Activated T-cell treated with anti-CD3 and anti-CD28 coated beads, Interleukin-2, amount 50 U/mL, for 72 hours (primary cell): ENCODE data around the gene ZNF598. TPM values are rescaled to one million over a fixed set of nuclear protein-coding genes. Genes with fewer than 3 reads are reported as not detected.
A peak's percentile ranks its signal among the peaks of the same experiment; 100 is the strongest.

Experiments
- ATAC-seq, 2 donors: fragments of 150-1000 bp; cut with Tn5 transposase; replicated peaks in 1 of 2; 2 replicates each; pipeline ENCODE4 v1.10.0; 2021; ENCODE audit warnings: moderate library complexity in 2 of 2, mild to moderate bottlenecking in 1 of 2
- DNase-seq, 2 donors: peaks; one replicate each; pipeline ENCODE4 v3.0.0; 2021 to 2022; ENCODE audit warnings: mixed read lengths in 1 of 2
- H3K27ac Mint-ChIP-seq: one replicate; pipeline ENCODE4 v1.8.0; 2022; ENCODE audit warnings: mild to moderate bottlenecking, moderate library complexity, mixed read lengths
- H3K27me3 Mint-ChIP-seq: one replicate; pipeline ENCODE4 v1.8.0; 2022; ENCODE audit warnings: low read depth, mixed read lengths
- H3K36me3 Mint-ChIP-seq, 2 donors: one replicate each; pipeline ENCODE4 v1.8.0; 2022; ENCODE audit warnings: mixed read lengths in 2 of 2, mild to moderate bottlenecking in 1 of 2; ENCODE audit not compliant: insufficient read depth in 2 of 2
- H3K4me1 Mint-ChIP-seq: one replicate; pipeline ENCODE4 v1.8.0; 2022; ENCODE audit warnings: low read depth, mixed read lengths
- H3K4me3 Mint-ChIP-seq, 2 donors: one replicate each; pipeline ENCODE4 v1.8.0; 2022; ENCODE audit warnings: mild to moderate bottlenecking in 2 of 2, mixed read lengths in 2 of 2, moderate library complexity in 2 of 2
- H3K9me3 Mint-ChIP-seq, 2 donors: one replicate each; pipeline ENCODE4 v1.8.0; 2022; ENCODE audit warnings: mixed read lengths in 2 of 2
- total RNA-seq, 2 donors: library from RNA; stranded (reverse); gene quantifications; one replicate each; pipeline ENCODE4 v1.2.3, GENCODE V29; 2022

ZNF598 gene
- total RNA-seq, 2 donors from 2014 or later: 87.1 to 110 TPM

DNA sequence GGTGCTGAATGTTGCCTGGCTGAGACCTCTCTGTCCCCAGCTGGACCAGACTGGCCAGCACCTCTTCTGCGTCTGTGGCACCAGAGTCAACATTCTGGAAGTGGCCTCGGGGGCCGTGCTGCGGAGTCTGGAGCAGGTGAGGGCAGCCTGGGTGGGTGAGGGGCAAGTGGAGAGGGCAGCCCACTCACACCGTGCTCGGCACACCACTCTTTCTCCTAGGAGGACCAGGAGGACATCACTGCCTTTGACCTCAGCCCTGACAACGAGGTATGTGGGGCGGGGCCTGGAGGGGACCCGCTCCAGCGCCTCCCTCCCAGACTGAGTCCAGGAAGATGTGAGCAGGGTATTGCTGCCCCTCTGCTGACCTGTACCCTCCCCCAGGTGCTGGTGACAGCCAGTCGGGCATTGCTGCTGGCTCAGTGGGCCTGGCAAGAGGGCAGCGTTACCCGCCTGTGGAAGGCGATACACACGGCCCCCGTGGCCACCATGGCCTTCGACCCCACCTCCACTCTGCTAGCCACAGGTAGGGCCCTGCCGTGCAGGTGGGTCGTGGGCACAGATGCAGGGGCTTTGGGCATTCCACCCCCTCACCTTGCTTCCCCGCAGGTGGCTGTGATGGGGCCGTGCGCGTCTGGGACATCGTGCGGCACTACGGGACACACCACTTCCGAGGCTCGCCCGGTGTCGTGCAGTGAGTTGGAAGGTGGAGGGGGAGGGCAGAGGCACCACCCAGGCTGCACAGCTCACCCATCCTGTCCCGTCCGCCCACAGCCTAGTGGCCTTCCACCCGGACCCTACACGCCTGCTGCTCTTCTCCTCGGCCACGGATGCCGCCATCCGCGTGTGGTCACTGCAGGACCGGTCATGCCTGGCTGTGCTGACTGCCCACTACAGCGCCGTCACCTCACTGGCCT, 35.2 kb downstream of the ZNF598 start:
- H3K4me1 Mint-ChIP-seq: peaks cover 33% of the 10 kb centered on the region
- DNase-seq (no peak), ATAC-seq (no peak)
- H3K9me3 Mint-ChIP-seq: no peaks in the 10 kb centered on the region
- H3K4me3 Mint-ChIP-seq: peak overlapping the region in 1 of 2 donors; percentile 8
- peaks cover 4 to 6% of the 10 kb centered on the region in 2 donors for H3K36me3 Mint-ChIP-seq
- H3K27me3 Mint-ChIP-seq: no peaks in the 10 kb centered on the region
- no peak overlapping the region for H3K27ac Mint-ChIP-seq

GRCh38 chr16:1973461-1974156, 36.0 kb downstream of the ZNF598 start:
- Mint-ChIP-seq H3K9me3 (no peaks in the 10 kb centered on the region), H3K4me1 (peaks cover 33% of the 10 kb centered on the region), H3K27ac (no peak overlapping the region), H3K27me3 (no peaks in the 10 kb centered on the region), H3K4me3 (peak overlapping the region; percentile 94 to 98), H3K36me3 (peaks cover 4 to 6% of the 10 kb centered on the region in 2 donors)
- no peak for DNase-seq
- no peak for ATAC-seq

DNA sequence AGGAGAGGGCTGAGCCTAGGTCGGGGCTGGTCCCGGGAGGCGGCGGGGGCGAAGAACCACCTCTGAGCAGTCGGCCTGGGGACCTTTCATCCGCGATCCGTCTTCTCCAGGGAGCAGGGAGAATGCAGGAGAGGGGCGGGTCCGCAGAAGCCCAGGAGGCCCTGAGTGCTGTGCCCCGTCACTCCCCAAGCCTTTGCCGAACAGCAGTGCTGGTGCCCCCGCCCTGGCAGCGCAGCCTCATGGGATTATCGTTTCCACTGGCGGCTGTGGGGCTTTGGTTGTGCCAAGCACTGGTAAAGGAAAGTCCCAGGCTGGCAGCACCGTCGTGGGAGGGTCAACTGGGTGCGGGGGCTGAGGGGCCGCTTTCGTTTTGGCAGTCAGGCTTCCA, 37.1 kb downstream of the ZNF598 start:
- Mint-ChIP-seq H3K36me3 (peaks cover 2 to 6% of the 10 kb centered on the region in 2 donors), H3K27ac (peak overlapping the region; percentile 48), H3K4me3 (peak overlapping the region; percentile 94 to 98), H3K27me3 (no peaks in the 10 kb centered on the region), H3K9me3 (no peaks in the 10 kb centered on the region), H3K4me1 (peaks cover 35% of the 10 kb centered on the region)
- DNase-seq (no peak), ATAC-seq (peak in 1 of 2 donors; percentile 1)

- Mint-ChIP-seq H3K36me3 (peaks cover 2 to 6% of the 10 kb centered on the region in 2 donors), H3K27me3 (no peaks in the 10 kb centered on the region), H3K4me1 (peaks cover 39% of the 10 kb centered on the region), H3K4me3 (peak within 1 kb of the TSS; percentile 94 to 98), H3K27ac (peak within 1 kb of the TSS; percentile 97), H3K9me3 (no peaks in the 10 kb centered on the region)
- ATAC-seq (peak; percentile 96 to 97), DNase-seq (peak; percentile 97 to 98)
These were observed 37.7 kb downstream of the ZNF598 start, which contains the start of gene TBL3 for GRCh38 chr16:1971796-1972489. TBL3 (plus strand) TSS chr16:1972053; CDS start chr16:1972165, 112 bp downstream.

DNA sequence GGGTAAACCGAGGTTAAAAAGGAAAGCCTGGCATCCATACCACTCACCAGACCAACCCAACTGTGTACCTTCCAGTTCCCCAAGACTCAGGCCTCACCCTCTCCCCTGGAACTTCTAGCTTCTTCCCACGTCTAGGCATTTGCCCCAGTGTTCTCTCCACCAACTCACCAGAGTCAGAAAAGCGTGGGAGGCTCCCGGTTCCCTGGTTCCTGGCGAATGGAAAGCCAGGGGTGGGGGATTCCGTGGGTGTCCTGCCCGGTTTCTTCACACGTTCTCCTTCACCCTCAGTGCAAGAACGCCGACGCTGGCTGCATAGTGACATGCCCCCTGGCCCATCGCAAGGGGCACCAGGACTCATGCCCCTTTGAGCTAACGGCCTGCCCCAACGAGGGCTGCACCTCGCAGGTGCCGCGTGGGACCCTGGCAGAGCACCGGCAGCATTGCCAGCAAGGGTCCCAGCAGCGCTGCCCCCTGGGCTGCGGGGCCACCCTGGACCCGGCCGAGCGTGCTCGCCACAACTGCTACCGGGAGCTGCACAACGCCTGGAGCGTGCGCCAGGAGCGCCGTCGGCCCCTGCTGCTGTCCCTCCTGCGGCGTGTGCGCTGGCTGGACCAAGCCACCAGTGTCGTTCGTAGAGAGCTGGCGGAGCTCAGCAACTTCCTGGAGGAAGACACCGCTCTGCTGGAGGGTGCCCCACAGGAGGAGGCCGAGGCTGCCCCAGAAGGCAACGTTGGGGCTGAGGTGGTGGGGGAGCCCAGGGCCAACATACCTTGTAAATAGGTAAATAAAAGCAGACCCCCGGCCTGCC, 41.3 kb downstream of the ZNF598 start:
- Mint-ChIP-seq H3K4me3 (no peak overlapping the region), H3K4me1 (peaks cover 43% of the 10 kb centered on the region)

GRCh38 chr16:1966460-1966859, 43.2 kb downstream of the ZNF598 start, which contains the start of gene RNF151:
RNF151 (plus strand) TSS chr16:1966856; CDS start chr16:1966882, 26 bp downstream.
- Mint-ChIP-seq H3K27me3 (no peaks in the 10 kb centered on the region), H3K4me3 (peak within 1 kb of the TSS; percentile 91 to 97), H3K27ac (peak within 1 kb of the TSS; percentile 96), H3K9me3 (no peaks in the 10 kb centered on the region), H3K4me1 (peaks cover 46% of the 10 kb centered on the region), H3K36me3 (peaks cover 14 to 26% of the 10 kb centered on the region in 2 donors)
- DNase-seq (no peak), ATAC-seq (no peak)

More for the DNA sequence above, 41.3 kb downstream of the ZNF598 start:
- Mint-ChIP-seq H3K36me3 (peaks cover 12 to 15% of the 10 kb centered on the region in 2 donors), H3K9me3 (no peaks in the 10 kb centered on the region), H3K27ac (no peak overlapping the region), H3K27me3 (no peaks in the 10 kb centered on the region)
- no peak for ATAC-seq
- no peak for DNase-seq

DNA sequence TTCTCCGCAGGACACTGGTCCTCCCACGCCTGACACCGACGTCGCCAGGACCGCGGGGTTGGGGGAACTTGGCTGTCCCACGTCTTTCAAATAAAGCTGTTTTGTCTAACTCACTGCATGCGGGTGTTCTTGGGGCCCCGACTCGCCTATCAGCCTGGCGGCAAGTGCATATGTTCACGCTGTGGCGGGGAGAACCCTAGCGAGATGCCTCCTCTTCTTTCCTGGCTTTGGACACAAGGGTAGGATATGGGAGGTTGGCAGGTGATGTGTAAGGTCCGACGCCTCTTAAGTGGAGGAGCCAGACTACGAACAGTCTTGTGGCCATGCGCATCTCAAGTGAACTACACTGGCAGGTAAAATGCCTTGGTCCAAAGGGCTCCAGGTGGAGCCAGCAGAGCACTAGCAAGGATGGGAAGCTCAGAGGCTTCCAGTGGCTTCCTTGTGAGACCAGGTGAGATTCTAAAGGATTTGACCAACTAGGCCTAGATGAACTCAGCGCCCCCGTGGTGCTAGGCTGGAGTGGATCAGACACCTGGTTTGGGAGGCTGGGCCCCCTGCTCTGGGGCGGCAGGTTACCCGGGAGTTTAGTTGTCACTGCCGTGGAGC, 44.1 kb downstream of the ZNF598 start:
- H3K36me3 Mint-ChIP-seq: peaks cover 14 to 29% of the 10 kb centered on the region in 2 donors

GRCh38 chr16:1964506-1965395, 44.9 kb downstream of the ZNF598 start, which contains the start of gene RPS2:
RPS2 (minus strand) TSS chr16:1964826; CDS start chr16:1964625, 201 bp downstream.
- peak; percentile 81 to 90 for ATAC-seq
- Mint-ChIP-seq H3K4me1 (peaks cover 52% of the 10 kb centered on the region), H3K4me3 (peak within 1 kb of the TSS; percentile 91 to 97), H3K9me3 (no peaks in the 10 kb centered on the region), H3K27ac (peak within 1 kb of the TSS; percentile 96), H3K36me3 (peaks cover 14 to 32% of the 10 kb centered on the region in 2 donors), H3K27me3 (no peaks in the 10 kb centered on the region)
- DNase-seq: peak; percentile 98 to 99

More for the DNA sequence above, 44.1 kb downstream of the ZNF598 start:
- peak overlapping the region; percentile 91 to 97 for H3K4me3 Mint-ChIP-seq
- ATAC-seq: no peak
- DNase-seq: no peak
- no peaks in the 10 kb centered on the region for H3K27me3 Mint-ChIP-seq
- no peaks in the 10 kb centered on the region for H3K9me3 Mint-ChIP-seq
- peak overlapping the region; percentile 96 for H3K27ac Mint-ChIP-seq
- peaks cover 46% of the 10 kb centered on the region for H3K4me1 Mint-ChIP-seq

DNA sequence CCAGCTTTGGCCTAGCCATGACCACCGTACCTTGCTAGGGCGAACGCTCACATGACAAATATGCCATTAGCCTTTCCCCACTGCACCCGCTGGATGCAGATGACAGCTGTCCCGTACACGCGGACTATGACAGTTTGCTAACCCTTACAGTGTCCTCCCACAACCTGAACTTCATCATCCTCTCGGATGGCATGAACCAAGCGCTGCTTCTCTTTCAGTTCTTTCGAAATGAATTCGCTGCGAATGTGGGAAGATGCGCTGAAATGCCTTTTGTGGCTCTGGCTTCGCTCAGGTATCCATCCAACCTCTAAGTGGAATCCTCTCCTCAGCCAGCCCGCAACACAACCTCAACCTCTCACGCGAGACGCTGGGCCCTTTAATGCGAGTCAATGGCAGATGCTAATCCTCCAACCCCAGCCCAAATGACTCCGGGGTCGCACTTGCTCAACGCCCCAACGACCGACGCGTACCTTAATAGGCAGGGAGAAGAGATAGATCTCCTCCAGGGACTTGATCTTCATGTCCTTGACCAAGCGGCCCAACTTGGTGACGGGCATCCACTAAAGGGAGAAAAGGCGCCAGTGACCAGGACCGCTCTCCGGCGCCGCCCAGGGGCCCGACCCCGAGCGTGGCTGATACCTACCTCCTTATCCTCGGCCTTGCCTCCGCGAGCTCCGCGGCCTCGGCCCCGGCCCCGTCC, 45.7 kb downstream of the ZNF598 start:
- H3K36me3 Mint-ChIP-seq: peaks cover 14 to 32% of the 10 kb centered on the region in 2 donors
- peak; percentile 2 to 3 for ATAC-seq
- H3K4me3 Mint-ChIP-seq: peak overlapping the region; percentile 91 to 97

More for the DNA sequence above, 45.7 kb downstream of the ZNF598 start:
- peak in 1 of 2 donors; percentile 41 for DNase-seq
- no peaks in the 10 kb centered on the region for H3K9me3 Mint-ChIP-seq
- peaks cover 52% of the 10 kb centered on the region for H3K4me1 Mint-ChIP-seq
- peak overlapping the region; percentile 92 for H3K27ac Mint-ChIP-seq
- H3K27me3 Mint-ChIP-seq: no peaks in the 10 kb centered on the region
